BE2C (cell line): Measurements from ENCODE around the gene SIPA1.

ENCODE experiments used
- DNase-seq: peaks from one replicate; pipeline ENCODE4 v3.0.0-alpha.2; 2020
- H3K27me3 ChIP-seq: fragments of 250-450 bp; sonication (Bioruptor Pico); 2 replicates; pipeline ENCODE4 v1.5.1; 2020; ENCODE audit warnings: mild to moderate bottlenecking
- H3K36me3 ChIP-seq: fragments of 250-450 bp; sonication (Bioruptor Pico); 2 replicates; pipeline ENCODE4 v1.5.1; 2020; ENCODE audit warnings: mild to moderate bottlenecking
- H3K4me1 ChIP-seq: fragments of 250-450 bp; sonication (Bioruptor Pico); 2 replicates; pipeline ENCODE4 v1.5.1; 2020
- H3K4me3 ChIP-seq: 2 replicates; pipeline ENCODE4 v1.5.1; 2011; ENCODE audit warnings: low read depth, low read length
- H3K9me3 ChIP-seq: fragments of 250-450 bp; sonication (Bioruptor Pico); 2 replicates; pipeline ENCODE4 v1.5.1; 2020
- CTCF ChIP-seq: IDR thresholded peaks from 2 replicates; pipeline ENCODE4 v1.5.1; 2012; ENCODE audit warnings: mild to moderate bottlenecking, low read depth, low read length

SIPA1 gene

GRCh38 chr11:65591939-65592857, 45.7 kb upstream of the SIPA1 start:
- Histone ChIP-seq H3K9me3 (no peaks in the 10 kb centered on the region), H3K4me3 (no peak overlapping the region), H3K36me3 (no peaks in the 10 kb centered on the region), H3K4me1 (no peaks in the 10 kb centered on the region), H3K27me3 (no peaks in the 10 kb centered on the region)
- no peak for TF ChIP-seq CTCF
- no peak for DNase-seq

DNA sequence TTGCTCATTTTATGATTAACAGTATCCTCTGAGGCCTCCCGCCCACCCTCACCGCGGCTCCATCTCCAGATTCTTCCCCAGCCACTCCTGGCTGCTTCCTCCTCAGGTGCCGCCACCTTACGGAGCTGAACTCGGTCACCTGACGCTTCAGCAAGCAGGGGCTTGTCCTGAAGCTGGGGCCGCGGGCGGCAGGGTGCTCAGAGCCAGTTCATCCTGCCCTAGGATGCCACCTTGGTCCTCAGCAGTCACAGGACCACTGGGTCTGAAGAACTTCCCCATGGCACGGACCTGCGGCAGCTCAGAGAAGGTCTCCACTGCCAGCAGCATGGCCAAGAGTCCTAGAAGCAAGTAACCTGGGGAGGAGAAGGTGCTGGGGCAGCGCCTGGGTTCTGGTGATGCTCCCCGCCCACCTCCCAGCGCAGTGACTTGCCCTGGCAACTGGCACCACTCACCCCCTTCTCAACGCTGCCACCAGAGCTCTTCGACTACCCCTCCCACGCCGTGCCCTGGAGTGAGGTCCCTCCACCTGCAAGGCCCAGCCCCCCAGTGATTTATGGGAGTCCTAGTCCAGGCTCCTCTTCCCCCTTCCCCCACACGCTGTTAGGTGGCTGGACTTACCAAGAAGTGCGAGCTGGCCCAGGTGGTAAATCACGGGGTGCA, 44.9 kb upstream of the SIPA1 start:
- no peaks in the 10 kb centered on the region for H3K27me3 ChIP-seq
- H3K4me1 ChIP-seq, result no peaks in the 10 kb centered on the region
- no peak overlapping the region for H3K4me3 ChIP-seq
- H3K36me3 ChIP-seq, result no peaks in the 10 kb centered on the region
- H3K9me3 ChIP-seq, result no peaks in the 10 kb centered on the region
- TF ChIP-seq CTCF, result no peak
- DNase-seq, result no peak

GRCh38 chr11:65593518-65594414, 44.1 kb upstream of the SIPA1 start:
- peak; percentile 64 for DNase-seq

DNA sequence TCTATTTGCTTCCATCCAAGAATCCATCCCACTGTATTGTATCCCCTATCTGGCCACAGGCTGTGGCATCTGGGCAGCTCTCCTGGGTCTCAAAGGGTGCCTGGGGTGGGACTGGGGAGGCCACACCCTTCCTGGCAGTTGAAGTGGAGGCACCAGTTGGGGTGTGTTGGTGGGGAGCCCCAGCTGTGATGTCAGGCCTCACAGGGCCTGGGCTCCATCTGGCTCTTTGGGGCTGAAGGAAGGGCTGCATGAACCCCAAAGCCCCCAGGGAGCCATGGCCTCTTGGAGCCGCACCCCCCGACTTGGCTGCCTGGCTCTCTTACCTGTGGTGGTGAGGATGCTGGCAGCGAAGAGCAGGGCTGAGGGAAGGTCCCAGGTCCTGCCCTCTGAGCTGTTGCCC, 42.8 kb upstream of the SIPA1 start:
- H3K9me3 ChIP-seq, result no peaks in the 10 kb centered on the region
- H3K27me3 ChIP-seq, result no peaks in the 10 kb centered on the region
- H3K36me3 ChIP-seq, result no peaks in the 10 kb centered on the region
- DNase-seq, result no peak
- no peaks in the 10 kb centered on the region for H3K4me1 ChIP-seq
- TF ChIP-seq CTCF, result no peak
- no peak overlapping the region for H3K4me3 ChIP-seq

More at GRCh38 chr11:65593518-65594414, 44.1 kb upstream of the SIPA1 start:
- Histone ChIP-seq H3K36me3 (no peaks in the 10 kb centered on the region), H3K9me3 (no peaks in the 10 kb centered on the region), H3K27me3 (no peaks in the 10 kb centered on the region), H3K4me1 (no peaks in the 10 kb centered on the region), H3K4me3 (no peak overlapping the region)
- TF ChIP-seq CTCF, result peak; percentile 66

- TF ChIP-seq CTCF, result no peak
- no peaks in the 10 kb centered on the region for H3K27me3 ChIP-seq
- no peak within 1 kb of the TSS for H3K4me3 ChIP-seq
- H3K9me3 ChIP-seq, result no peaks in the 10 kb centered on the region
- no peaks in the 10 kb centered on the region for H3K36me3 ChIP-seq
- no peaks in the 10 kb centered on the region for H3K4me1 ChIP-seq
- no peak for DNase-seq
Measured at GRCh38 chr11:65595543-65596281, 42.2 kb upstream of the SIPA1 start, which contains the start of gene KCNK7. Gene KCNK7, minus strand, starts transcription at chr11:65595800. Its CDS starts 28 bp downstream, at chr11:65595772.
